WERI-Rb-1 (cell line): ENCODE data around the gene CST6.

Source experiments
- DNase-seq: peaks from one replicate; pipeline ENCODE4 v3.0.0-alpha.2; 2020
- H3K27ac ChIP-seq: fragments of 250-450 bp; sonication (Bioruptor Pico); 2 replicates; pipeline ENCODE4 v1.5.1; 2020; ENCODE audit warnings: mild to moderate bottlenecking, moderate library complexity
- H3K27me3 ChIP-seq: fragments of 250-450 bp; sonication (Bioruptor Pico); 2 replicates; pipeline ENCODE4 v1.5.1; 2021; ENCODE audit warnings: mild to moderate bottlenecking, low read depth, moderate library complexity; ENCODE audit not compliant: insufficient read depth, severe bottlenecking
- H3K36me3 ChIP-seq: fragments of 250-450 bp; sonication (Bioruptor Pico); 2 replicates; pipeline ENCODE4 v1.5.1; 2020; ENCODE audit warnings: mild to moderate bottlenecking, moderate library complexity
- H3K4me3 ChIP-seq: 2 replicates; pipeline ENCODE4 v1.5.1; 2011; ENCODE audit warnings: low read depth, mild to moderate bottlenecking, control low read depth, low read length
- H3K9me3 ChIP-seq: fragments of 250-450 bp; sonication (Bioruptor Pico); 2 replicates; pipeline ENCODE4 v1.5.1; 2021; ENCODE audit warnings: mild to moderate bottlenecking, moderate library complexity; ENCODE audit not compliant: severe bottlenecking
- TF ChIP-seq, protein P1 (sequence below): IDR thresholded peaks from 2 replicates; pipeline ENCODE4 v1.5.1; 2011; ENCODE audit warnings: low read depth, mild to moderate bottlenecking, control low read depth, inconsistent platforms, low read length

The CST6 gene

DNA sequence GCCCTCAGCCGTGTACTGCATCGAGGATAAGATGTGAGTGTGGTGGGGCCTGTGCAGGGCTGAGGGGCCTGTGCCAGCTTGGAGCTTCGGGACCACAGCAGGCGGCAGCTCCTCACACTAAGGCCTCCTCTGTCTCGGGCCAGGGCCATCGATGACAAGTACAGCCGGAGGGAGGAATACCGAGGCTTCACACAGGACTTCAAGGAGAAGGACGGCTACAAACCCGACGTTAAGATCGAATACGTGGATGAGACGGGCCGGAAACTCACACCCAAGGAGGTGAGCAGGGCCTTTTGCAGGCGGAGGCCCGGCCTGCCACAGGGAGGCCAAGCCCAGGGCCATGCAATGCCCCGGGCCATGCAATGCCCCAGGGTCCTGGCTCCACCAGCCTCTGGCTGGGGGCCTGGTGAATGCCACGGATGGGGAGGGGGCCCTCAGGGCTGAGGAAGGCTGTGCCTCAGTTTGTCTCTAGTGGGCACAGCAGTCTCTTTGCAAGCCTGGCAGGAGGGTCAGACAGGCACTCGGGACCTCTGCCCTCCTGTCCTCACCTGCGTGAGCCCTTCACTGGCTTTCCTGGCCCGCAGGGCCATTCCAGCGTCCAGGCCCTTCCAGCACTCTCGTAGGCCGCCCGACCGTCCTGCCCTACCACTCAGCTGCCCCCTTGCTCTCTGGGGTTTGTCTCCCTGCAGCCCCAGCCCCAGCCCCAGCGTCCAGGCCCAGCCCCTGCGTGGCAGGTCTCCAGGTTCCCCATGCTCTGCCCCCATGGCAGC is 34.0 kb upstream of the CST6 start:
- no peak overlapping the region for H3K4me3 ChIP-seq
- TF ChIP-seq, protein P1, sequence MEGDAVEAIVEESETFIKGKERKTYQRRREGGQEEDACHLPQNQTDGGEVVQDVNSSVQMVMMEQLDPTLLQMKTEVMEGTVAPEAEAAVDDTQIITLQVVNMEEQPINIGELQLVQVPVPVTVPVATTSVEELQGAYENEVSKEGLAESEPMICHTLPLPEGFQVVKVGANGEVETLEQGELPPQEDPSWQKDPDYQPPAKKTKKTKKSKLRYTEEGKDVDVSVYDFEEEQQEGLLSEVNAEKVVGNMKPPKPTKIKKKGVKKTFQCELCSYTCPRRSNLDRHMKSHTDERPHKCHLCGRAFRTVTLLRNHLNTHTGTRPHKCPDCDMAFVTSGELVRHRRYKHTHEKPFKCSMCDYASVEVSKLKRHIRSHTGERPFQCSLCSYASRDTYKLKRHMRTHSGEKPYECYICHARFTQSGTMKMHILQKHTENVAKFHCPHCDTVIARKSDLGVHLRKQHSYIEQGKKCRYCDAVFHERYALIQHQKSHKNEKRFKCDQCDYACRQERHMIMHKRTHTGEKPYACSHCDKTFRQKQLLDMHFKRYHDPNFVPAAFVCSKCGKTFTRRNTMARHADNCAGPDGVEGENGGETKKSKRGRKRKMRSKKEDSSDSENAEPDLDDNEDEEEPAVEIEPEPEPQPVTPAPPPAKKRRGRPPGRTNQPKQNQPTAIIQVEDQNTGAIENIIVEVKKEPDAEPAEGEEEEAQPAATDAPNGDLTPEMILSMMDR: no peak
- peaks cover 34% of the 10 kb centered on the region for H3K36me3 ChIP-seq
- no peaks in the 10 kb centered on the region for H3K9me3 ChIP-seq
- DNase-seq: no peak
- no peak overlapping the region for H3K27ac ChIP-seq
- H3K27me3 ChIP-seq: no peaks in the 10 kb centered on the region

DNA sequence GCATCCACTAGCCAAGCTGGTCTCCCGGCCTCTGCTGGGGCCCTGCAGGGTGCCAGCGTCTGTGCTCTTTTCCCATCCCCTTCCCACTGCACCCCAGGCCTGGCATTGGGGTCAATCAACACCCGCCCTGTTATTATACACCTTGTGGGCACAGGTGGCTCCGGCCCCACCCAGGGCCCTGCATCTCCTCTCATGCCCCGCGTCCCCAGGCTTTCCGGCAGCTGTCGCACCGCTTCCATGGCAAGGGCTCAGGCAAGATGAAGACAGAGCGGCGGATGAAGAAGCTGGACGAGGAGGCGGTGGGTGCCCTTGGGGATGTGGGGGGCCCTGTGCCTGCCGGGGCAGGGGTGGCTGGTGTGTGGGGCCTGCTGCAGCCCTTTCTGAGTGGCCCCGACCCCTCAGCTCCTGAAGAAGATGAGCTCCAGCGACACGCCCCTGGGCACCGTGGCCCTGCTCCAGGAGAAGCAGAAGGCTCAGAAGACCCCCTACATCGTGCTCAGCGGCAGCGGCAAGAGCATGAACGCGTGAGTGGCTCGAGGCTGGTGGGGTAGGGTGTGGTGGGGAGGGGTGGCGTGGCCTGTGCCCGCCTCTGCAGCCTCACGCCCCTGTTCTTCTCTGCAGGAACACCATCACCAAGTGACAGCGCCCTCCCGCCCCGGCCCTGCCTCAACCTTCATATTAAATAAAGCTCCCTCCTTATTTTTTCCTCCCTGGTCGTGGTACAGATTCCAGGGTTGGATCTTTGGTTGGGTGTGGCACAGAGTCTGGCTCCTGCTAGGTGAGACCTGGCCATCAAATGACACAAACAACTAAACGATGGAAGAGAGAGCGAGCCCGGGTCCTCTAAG is 33.2 kb upstream of the CST6 start:
- no peaks in the 10 kb centered on the region for H3K9me3 ChIP-seq
- H3K36me3 ChIP-seq: peaks cover 31% of the 10 kb centered on the region
- H3K27ac ChIP-seq: no peak overlapping the region
- no peaks in the 10 kb centered on the region for H3K27me3 ChIP-seq
- no peak for DNase-seq
- TF ChIP-seq, protein P1: no peak
- no peak overlapping the region for H3K4me3 ChIP-seq

DNA sequence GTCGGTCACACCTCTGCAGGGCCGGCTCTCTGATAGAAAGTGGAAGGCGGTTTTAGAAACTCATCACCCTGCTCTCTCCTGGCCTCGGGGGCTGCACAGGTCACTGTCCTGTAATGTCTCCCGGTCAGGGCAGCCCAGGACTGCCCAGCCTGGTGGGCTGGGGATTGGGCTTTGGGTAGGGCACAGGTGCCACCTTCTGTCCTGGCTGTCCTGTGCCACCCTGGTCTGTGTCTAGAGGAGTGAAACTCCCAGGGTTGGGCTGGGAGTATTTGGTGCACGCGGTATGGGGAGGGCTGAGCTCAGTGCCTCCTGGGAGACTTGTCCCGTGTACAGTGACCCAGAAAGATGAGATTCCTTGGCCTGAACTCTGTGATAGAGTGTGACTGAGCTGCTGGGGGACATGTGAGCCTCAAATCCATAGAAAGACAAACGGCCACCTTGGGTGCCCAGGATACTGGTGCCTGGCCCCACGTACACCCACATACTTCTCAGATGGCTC is 32.5 kb upstream of the CST6 start:
- Histone ChIP-seq H3K9me3 (no peaks in the 10 kb centered on the region), H3K36me3 (peaks cover 31% of the 10 kb centered on the region), H3K27me3 (no peaks in the 10 kb centered on the region), H3K27ac (no peak overlapping the region), H3K4me3 (no peak overlapping the region)
- TF ChIP-seq, protein P1: no peak
- DNase-seq: no peak

DNA sequence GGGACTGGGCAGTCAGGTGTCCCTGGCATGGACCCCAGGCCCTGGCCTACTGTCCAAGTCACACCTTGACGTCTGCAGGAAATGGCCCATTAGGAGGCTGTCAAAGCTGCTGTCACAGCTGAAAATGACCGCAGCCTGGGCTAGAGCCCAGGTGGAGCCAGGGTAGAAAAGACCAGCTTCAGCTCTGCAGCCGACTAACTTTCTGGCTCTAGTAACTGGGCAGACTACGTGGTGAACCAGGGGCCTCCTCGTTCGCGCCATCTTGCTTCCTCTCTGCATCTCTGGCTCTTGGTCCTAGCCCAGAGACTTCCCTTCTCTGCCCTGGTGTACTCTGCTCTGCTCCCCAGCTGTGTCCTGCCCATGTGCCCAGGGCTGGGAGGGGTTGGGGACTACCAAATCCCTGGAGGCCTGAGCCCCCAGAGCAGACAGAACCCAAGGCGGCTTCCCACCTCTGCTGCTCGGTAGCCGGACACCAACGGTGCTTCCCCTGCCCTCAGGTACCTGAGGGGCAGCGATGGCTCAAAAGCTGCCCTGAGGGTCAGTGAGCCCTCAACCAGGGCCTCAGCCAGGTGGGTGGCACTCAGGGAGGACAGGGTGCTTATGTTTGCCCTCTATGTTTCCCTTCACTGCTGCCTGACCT is 30.6 kb upstream of the CST6 start:
- TF ChIP-seq, protein P1: no peak
- no peaks in the 10 kb centered on the region for H3K27me3 ChIP-seq
- H3K27ac ChIP-seq: no peak overlapping the region
- H3K4me3 ChIP-seq: no peak overlapping the region
- H3K36me3 ChIP-seq: peaks cover 27% of the 10 kb centered on the region
- no peak for DNase-seq
- H3K9me3 ChIP-seq: no peaks in the 10 kb centered on the region

DNA sequence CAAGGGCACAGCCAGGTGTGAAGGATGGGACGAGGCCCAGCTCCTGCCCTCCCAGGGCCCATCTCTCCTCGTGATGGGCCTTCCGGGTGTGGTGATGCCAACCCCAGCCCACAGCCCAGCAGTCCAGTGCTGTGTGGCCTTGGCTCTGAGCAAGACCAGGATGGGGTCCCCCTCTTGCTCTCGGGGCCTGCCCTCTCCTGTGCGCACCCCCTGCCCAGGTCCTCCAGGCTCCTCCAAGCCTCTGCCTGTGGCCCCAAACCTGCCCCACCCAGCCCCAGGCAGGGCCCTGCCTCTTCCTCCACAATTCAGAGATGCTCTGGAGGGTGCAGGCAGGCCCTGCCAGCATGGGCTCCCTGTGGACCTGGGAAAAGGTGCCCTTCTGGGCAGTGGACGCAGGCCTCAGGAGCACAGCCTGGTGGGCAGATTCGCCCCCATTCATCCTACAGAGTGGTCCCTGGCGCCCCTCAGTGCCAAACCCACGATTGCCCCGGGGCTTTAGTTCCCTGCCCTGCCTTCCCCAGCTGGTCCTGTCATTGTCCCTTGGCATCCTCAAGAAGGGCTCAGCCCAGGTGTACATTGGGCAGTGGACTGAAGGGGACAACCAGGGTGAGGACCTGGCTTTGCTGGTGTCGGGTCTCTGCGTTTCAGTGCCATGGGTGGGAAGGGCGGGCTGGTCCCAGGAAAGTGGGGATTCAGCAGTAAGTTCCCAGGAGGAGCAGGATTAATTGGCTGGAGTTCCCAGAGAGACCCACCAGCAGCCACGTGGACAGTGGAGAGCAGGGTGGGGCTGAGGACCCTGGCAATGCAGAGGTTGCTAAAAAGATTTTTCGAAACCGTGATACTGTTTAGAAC is 29.6 kb upstream of the CST6 start:
- no peak for DNase-seq
- TF ChIP-seq, protein P1: no peak
- H3K27ac ChIP-seq: no peak overlapping the region
- peaks cover 20% of the 10 kb centered on the region for H3K36me3 ChIP-seq
- no peak overlapping the region for H3K4me3 ChIP-seq
- H3K9me3 ChIP-seq: no peaks in the 10 kb centered on the region
- no peaks in the 10 kb centered on the region for H3K27me3 ChIP-seq
